Liver (tissue), 9 donors: ENCODE data around the gene SORCS2. TPM values are rescaled to one million over a fixed set of nuclear protein-coding genes. Genes with fewer than 3 reads are reported as not detected.

Experiments
- DNase-seq: peaks from one replicate; pipeline ENCODE4 v3.0.0-alpha.2; 2017; ENCODE audit warnings: low spot score
- H3K27ac ChIP-seq, 2 donors: one replicate each; pipeline ENCODE4 v1.7.0; 2013; ENCODE audit warnings: inconsistent platforms in 2 of 2, low read length in 2 of 2, control low read depth in 1 of 2, low read depth in 1 of 2, mild to moderate bottlenecking in 1 of 2
- H3K27me3 ChIP-seq, 4 donors: one replicate each; pipeline versions ENCODE4 v1.6.1 to v1.7.0; 2013; ENCODE audit warnings: low read length in 3 of 4, inconsistent platforms in 1 of 4, mild to moderate bottlenecking in 1 of 4, moderate library complexity in 1 of 4; ENCODE audit not compliant: control insufficient read depth in 4 of 4, insufficient read depth in 4 of 4
- H3K36me3 ChIP-seq, 4 donors: one replicate each; pipeline versions ENCODE4 v1.6.1 to v1.7.0; 2013; ENCODE audit warnings: low read length in 3 of 4, mild to moderate bottlenecking in 3 of 4, low read depth in 1 of 4, moderate library complexity in 1 of 4; ENCODE audit not compliant: control insufficient read depth in 4 of 4, insufficient read depth in 3 of 4
- H3K4me1 ChIP-seq, 4 donors: one replicate each; pipeline versions ENCODE4 v1.6.1 to v1.7.0; 2013; ENCODE audit warnings: low read length in 3 of 4, mild to moderate bottlenecking in 3 of 4, moderate library complexity in 1 of 4; ENCODE audit not compliant: control insufficient read depth in 4 of 4, insufficient read depth in 4 of 4
- H3K4me3 ChIP-seq, 3 donors: one replicate each; pipeline versions ENCODE4 v1.6.1 to v1.7.0; 2013; ENCODE audit warnings: low read length in 3 of 3, control low read depth in 1 of 3, low read depth in 1 of 3, mild to moderate bottlenecking in 1 of 3
- H3K9ac ChIP-seq, 2 donors: one replicate each; pipeline ENCODE4 v1.7.0; 2013; ENCODE audit warnings: low read length in 2 of 2, mild to moderate bottlenecking in 2 of 2, moderate library complexity in 2 of 2, control low read depth in 1 of 2, low read depth in 1 of 2
- H3K9me3 ChIP-seq, 4 donors: one replicate each; pipeline versions ENCODE4 v1.6.1 to v1.7.0; 2013; ENCODE audit warnings: low read length in 3 of 4; ENCODE audit not compliant: control insufficient read depth in 4 of 4
- EGR1 ChIP-seq, 2 donors: IDR thresholded peaks; 2 replicates each; pipeline ENCODE4 v1.6.1; 2016 to 2018; ENCODE audit warnings: antibody characterized with exemption in 2 of 2, low read depth in 2 of 2
- FOXA1 ChIP-seq: IDR thresholded peaks from 2 replicates; pipeline ENCODE4 v1.6.1; 2016; ENCODE audit warnings: antibody characterized with exemption
- FOXA2 ChIP-seq: IDR thresholded peaks from 2 replicates; pipeline ENCODE4 v1.6.1; 2016; ENCODE audit warnings: antibody characterized with exemption
- HNF4A ChIP-seq, 2 donors: conservative IDR thresholded peaks; 2 replicates each; pipeline ENCODE4 v1.6.1; 2016; ENCODE audit warnings: antibody characterized with exemption in 2 of 2, mild to moderate bottlenecking in 2 of 2
- JUND ChIP-seq, 2 donors: IDR thresholded peaks; 2 replicates each; pipeline ENCODE4 v1.6.1; 2016; ENCODE audit warnings: antibody characterized with exemption in 2 of 2
- RAD21 ChIP-seq, 2 donors: IDR thresholded peaks; 2 replicates each; pipeline ENCODE4 v1.6.1; 2016; ENCODE audit warnings: antibody characterized with exemption in 2 of 2, mild to moderate bottlenecking in 2 of 2
- RXRA ChIP-seq, 2 donors: IDR thresholded peaks; 2 replicates each; pipeline ENCODE4 v1.6.1; 2017 to 2018; ENCODE audit warnings: antibody characterized with exemption in 2 of 2, mild to moderate bottlenecking in 1 of 2
- SP1 ChIP-seq: IDR thresholded peaks from 2 replicates; pipeline ENCODE4 v1.6.1; 2018; ENCODE audit warnings: antibody characterized with exemption, mild to moderate bottlenecking
- TAF1 ChIP-seq: conservative IDR thresholded peaks from 2 replicates; pipeline ENCODE4 v1.6.1; 2016; ENCODE audit warnings: antibody characterized with exemption, mild to moderate bottlenecking
- YY1 ChIP-seq: IDR thresholded peaks from 2 replicates; pipeline ENCODE4 v1.6.1; 2016; ENCODE audit warnings: antibody characterized with exemption, mild to moderate bottlenecking
- WGBS: extraction: QIAGEN DNeasy Blood & Tissue Kit; methylation state at CpG from one replicate; pipeline ENCODE4 v1.1.7; 2013; 5-methylcytosine and 5-hydroxymethylcytosine counted together
- polyA plus RNA-seq, 2 donors: library from polyadenylated mRNA; stranded (reverse) in 1 of 2; unstranded in 1 of 2; fragments of 200-250 nt in 1 of 2; fragments of >200 nt in 1 of 2; fragmentation: Nextera tagmentation in 1 of 2; extraction: Ambion mirVana in 1 of 2; gene quantifications; one replicate each; pipeline versions ENCODE4 v1.2.1 to v1.2.3, GENCODE V29; 2013 to 2015
- total RNA-seq, 2 donors: library from RNA; depleted of rRNA; stranded (reverse); fragments of >200 nt; gene quantifications; one replicate each; pipeline ENCODE4 v1.2.3, GENCODE V29; 2014
- TF ChIP-seq, protein P1 (sequence below): IDR thresholded peaks from 2 replicates; pipeline ENCODE4 v1.6.1; 2016; ENCODE audit warnings: antibody characterized with exemption
- TF ChIP-seq, protein P2 (sequence below): fragments of 150-350 bp; IDR thresholded peaks from 2 replicates; pipeline ENCODE4 v1.5.1; 2017; ENCODE audit warnings: improper control_type of control experiment, low read depth, low read length; ENCODE audit not compliant: missing input control
- TF ChIP-seq, protein P3 (sequence below): IDR thresholded peaks from 2 replicates; pipeline ENCODE4 v1.6.1; 2016; ENCODE audit warnings: antibody characterized with exemption, mild to moderate bottlenecking
- TF ChIP-seq, protein P4 (sequence below): IDR thresholded peaks from 2 replicates; pipeline ENCODE4 v1.6.1; 2016; ENCODE audit warnings: antibody characterized with exemption
- donor health status: healthy.
- donor health status: healthy.
- donor health status: healthy.
- donor health status: healthy.
- donor health status: healthy.

SORCS2 gene
- total and polyA plus RNA-seq, 4 donors: 0.10 to 1.4 (median 0.92) TPM

- TF ChIP-seq RAD21 (IDR thresholded peaks at IDR 0.05) (no peak), SP1 (no peak)
- TF ChIP-seq, protein P1, sequence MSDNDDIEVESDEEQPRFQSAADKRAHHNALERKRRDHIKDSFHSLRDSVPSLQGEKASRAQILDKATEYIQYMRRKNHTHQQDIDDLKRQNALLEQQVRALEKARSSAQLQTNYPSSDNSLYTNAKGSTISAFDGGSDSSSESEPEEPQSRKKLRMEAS: no peak
Observed at GRCh38 chr4:7171191-7171900, 21.0 kb upstream of the SORCS2 start (continued).

GRCh38 chr4:7172508-7172907, 19.8 kb upstream of the SORCS2 start:
- TF ChIP-seq EGR1 (IDR thresholded peaks at IDR 0.05; ENCODE audit: low read depth in 2 of 2) (no peak), RAD21 (IDR thresholded peaks at IDR 0.05) (no peak), JUND (IDR thresholded peaks at IDR 0.05) (no peak), SP1 (no peak)
- TF ChIP-seq, protein P2, sequence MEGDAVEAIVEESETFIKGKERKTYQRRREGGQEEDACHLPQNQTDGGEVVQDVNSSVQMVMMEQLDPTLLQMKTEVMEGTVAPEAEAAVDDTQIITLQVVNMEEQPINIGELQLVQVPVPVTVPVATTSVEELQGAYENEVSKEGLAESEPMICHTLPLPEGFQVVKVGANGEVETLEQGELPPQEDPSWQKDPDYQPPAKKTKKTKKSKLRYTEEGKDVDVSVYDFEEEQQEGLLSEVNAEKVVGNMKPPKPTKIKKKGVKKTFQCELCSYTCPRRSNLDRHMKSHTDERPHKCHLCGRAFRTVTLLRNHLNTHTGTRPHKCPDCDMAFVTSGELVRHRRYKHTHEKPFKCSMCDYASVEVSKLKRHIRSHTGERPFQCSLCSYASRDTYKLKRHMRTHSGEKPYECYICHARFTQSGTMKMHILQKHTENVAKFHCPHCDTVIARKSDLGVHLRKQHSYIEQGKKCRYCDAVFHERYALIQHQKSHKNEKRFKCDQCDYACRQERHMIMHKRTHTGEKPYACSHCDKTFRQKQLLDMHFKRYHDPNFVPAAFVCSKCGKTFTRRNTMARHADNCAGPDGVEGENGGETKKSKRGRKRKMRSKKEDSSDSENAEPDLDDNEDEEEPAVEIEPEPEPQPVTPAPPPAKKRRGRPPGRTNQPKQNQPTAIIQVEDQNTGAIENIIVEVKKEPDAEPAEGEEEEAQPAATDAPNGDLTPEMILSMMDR: no peak
- TF ChIP-seq, protein P3, sequence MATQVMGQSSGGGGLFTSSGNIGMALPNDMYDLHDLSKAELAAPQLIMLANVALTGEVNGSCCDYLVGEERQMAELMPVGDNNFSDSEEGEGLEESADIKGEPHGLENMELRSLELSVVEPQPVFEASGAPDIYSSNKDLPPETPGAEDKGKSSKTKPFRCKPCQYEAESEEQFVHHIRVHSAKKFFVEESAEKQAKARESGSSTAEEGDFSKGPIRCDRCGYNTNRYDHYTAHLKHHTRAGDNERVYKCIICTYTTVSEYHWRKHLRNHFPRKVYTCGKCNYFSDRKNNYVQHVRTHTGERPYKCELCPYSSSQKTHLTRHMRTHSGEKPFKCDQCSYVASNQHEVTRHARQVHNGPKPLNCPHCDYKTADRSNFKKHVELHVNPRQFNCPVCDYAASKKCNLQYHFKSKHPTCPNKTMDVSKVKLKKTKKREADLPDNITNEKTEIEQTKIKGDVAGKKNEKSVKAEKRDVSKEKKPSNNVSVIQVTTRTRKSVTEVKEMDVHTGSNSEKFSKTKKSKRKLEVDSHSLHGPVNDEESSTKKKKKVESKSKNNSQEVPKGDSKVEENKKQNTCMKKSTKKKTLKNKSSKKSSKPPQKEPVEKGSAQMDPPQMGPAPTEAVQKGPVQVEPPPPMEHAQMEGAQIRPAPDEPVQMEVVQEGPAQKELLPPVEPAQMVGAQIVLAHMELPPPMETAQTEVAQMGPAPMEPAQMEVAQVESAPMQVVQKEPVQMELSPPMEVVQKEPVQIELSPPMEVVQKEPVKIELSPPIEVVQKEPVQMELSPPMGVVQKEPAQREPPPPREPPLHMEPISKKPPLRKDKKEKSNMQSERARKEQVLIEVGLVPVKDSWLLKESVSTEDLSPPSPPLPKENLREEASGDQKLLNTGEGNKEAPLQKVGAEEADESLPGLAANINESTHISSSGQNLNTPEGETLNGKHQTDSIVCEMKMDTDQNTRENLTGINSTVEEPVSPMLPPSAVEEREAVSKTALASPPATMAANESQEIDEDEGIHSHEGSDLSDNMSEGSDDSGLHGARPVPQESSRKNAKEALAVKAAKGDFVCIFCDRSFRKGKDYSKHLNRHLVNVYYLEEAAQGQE: no peak
- H3K36me3 ChIP-seq: no peaks in the 10 kb centered on the region
- DNase-seq: no peak
- no peaks in the 10 kb centered on the region for H3K9me3 ChIP-seq
- H3K27ac ChIP-seq: no peak overlapping the region
- 95% methylated on average over 6 of the region's 6 CpGs for WGBS
- no peak overlapping the region for H3K9ac ChIP-seq
- no peak overlapping the region for H3K4me3 ChIP-seq
- H3K27me3 ChIP-seq: no peaks in the 10 kb centered on the region
- H3K4me1 ChIP-seq: peaks cover 0 to 2% (median under 1%) of the 10 kb centered on the region in 4 donors

DNA sequence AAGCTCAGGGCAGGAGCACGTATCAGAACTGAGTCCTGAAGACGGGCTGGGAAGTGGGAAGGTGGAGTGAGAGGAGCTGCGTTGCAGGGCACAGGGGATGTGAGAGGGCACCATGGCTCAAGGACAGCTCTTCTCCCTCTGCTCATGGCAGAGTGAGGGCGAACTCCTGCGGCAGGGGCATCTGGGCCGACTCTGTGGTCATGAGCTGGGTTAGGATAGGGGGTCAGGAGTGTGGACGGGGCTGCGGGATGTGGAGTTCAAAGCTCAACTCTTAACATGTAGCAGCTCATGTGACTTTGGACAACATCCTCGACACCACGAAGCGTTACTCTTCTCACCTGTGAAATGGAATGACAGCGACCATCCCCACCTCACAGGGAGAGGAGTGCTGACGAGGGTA, 19.4 kb upstream of the SORCS2 start:
- no peak for DNase-seq
- WGBS: 94% methylated on average over 13 of the region's 13 CpGs
- H3K4me1 ChIP-seq: no peaks in the 10 kb centered on the region
- no peak for TF ChIP-seq JUND (IDR thresholded peaks at IDR 0.05)
- TF ChIP-seq, protein P3: no peak
- no peak for TF ChIP-seq FOXA1
- TF ChIP-seq HNF4A (conservative IDR thresholded peaks at IDR 0.05): no peak
- TF ChIP-seq RAD21 (IDR thresholded peaks at IDR 0.05): no peak
- TF ChIP-seq, protein P2: no peak
- TF ChIP-seq YY1: no peak
- TF ChIP-seq, protein P1: no peak
- no peak for TF ChIP-seq RXRA (IDR thresholded peaks at IDR 0.05)
- TF ChIP-seq, protein P4, sequence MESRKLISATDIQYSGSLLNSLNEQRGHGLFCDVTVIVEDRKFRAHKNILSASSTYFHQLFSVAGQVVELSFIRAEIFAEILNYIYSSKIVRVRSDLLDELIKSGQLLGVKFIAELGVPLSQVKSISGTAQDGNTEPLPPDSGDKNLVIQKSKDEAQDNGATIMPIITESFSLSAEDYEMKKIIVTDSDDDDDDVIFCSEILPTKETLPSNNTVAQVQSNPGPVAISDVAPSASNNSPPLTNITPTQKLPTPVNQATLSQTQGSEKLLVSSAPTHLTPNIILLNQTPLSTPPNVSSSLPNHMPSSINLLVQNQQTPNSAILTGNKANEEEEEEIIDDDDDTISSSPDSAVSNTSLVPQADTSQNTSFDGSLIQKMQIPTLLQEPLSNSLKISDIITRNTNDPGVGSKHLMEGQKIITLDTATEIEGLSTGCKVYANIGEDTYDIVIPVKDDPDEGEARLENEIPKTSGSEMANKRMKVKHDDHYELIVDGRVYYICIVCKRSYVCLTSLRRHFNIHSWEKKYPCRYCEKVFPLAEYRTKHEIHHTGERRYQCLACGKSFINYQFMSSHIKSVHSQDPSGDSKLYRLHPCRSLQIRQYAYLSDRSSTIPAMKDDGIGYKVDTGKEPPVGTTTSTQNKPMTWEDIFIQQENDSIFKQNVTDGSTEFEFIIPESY: no peak
- no peak for TF ChIP-seq SP1
- TF ChIP-seq EGR1 (IDR thresholded peaks at IDR 0.05; ENCODE audit: low read depth in 2 of 2): no peak
- no peak for TF ChIP-seq TAF1
- no peak for TF ChIP-seq FOXA2

More for the DNA sequence above, 19.4 kb upstream of the SORCS2 start:
- no peaks in the 10 kb centered on the region for H3K27me3 ChIP-seq
- H3K9me3 ChIP-seq: no peaks in the 10 kb centered on the region
- H3K9ac ChIP-seq: no peak overlapping the region
- H3K4me3 ChIP-seq: no peak overlapping the region
- H3K36me3 ChIP-seq: no peaks in the 10 kb centered on the region
- no peak overlapping the region for H3K27ac ChIP-seq
